Stimulated activated CD8-positive, alpha-beta memory T cell treated with anti-CD3 and anti-CD28 coated beads, Interleukin-4, amount 100 ng/mL, for 24 hours (primary cell): ENCODE data around the gene NTNG1.

ENCODE experiments used
- DNase-seq: peaks from one replicate; pipeline ENCODE4 v3.0.0-alpha.2; 2020; ENCODE audit warnings: low read depth

The NTNG1 gene

DNA sequence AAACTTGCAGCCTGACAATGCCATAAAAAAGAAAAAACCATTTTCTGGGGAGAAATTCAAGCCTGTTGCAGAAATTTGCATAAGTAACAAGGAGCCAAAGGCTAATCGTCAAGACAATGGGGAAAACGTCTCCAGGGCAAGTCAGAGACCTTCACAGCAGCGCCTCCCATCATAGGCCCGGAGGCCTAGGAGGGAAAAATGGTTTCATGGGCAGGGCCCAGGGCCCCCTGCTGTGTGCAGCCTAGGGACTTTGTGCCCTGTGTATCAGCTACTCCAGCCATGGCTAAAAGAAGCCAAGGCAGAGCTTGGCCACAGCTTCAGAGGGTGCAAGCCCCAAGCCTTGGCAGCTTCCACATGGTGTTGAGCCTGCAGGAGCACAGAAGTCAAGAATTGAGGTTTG lies 369.5 kb downstream of the NTNG1 start:
- no peak for DNase-seq

- DNase-seq = no peak
Measured at GRCh38 chr1:107512836-107513235, 372.0 kb downstream of the NTNG1 start.

DNA sequence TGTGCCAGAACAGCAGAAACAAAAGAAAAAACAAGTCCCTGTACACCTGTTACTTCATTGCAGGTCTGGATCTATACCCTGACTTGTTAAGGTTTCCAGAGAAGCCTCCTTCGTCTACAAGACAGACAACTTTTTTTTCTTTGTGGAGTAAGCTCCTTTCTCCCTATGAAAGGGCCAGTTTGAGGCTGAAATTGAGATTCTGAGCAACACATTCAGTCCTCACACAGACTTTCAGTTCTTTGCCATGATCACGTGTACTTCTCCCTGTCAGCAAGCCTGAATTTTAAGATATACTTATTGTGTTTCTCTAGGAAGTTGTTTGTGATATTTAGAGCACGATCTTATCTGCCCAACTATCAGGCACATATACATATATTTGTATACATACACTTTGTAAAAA lies 374.0 kb downstream of the NTNG1 start:
- no peak for DNase-seq

GRCh38 chr1:107515702-107516101 lies 374.9 kb downstream of the NTNG1 start:
- no peak for DNase-seq

DNA sequence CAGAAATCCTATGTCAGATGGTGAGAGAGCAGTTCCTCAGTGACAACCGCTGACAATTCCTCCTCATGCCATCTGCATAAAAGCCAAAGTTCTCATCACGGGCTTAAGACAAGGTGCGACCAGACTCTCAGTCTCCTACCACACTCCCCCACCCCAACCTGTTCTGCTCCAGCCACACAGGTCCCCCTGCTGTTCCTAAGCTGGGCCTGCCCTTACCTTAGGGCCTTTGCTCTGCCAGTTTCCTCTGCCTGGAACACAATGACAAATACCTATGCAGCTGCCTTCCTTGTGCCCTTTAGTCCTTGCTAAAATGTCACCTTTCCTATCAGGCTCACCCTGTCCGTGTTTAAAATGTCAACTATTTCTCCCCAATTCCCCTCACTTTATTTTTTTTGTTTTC lies 382.2 kb downstream of the NTNG1 start:
- DNase-seq = no peak

DNA sequence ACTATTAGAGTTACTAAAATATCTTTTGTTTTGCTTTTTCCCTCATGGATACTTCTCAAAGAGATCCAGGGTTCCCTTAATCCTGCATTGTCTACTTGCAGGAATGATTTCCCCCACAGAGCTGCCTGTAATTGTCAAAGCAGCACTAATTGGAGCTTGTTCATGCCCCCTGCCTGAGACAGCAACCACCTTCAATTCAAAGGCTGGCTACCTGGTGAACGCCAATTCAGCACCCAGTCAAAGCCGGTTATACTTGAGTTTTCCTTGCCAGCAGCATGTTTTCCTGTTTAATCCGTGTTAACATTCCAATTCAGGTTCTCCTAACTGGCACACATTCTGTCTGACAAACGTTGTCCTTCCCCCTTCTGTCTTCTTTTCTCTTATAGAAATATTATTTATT lies 382.9 kb downstream of the NTNG1 start:
- no peak for DNase-seq

DNA sequence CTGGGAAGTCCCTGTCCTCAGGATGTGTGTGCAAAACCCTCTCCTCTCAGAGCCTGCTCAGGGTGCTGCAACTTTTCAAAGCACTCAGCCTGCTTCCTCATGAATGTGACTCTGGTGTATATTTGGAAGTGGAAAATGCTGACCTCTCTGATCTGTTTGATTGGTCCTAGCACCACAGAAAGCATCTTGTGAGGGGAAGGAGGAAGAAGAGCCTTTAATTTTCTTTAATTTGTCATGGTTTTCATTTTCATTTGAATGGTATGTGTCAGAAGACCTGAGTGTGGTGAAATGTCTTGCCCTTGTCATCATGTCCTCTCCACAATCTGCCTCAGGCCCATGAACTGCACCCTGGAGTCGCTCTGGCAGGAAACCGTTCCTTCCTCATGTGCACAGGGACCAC lies 383.5 kb downstream of the NTNG1 start:
- DNase-seq = no peak

DNA sequence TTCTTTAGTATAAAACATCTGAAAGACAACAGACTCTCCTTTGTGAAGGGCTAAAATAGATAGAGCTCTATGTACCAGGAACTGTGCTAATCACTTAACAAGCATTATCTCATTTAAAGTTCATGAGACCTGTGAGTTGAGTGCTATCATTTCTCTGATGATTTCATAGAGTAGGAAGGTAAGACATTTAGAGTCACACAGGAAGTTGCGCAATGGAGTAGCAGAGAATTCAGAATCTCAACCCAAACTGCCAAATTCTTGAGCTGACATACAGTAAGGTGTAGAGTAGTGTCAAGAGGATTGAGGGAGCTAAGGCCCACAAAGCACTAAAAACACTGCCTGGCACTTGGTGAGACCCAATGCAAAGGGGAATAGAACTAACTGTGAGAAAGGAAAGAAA lies 384.3 kb downstream of the NTNG1 start:
- DNase-seq = no peak

GRCh38 chr1:107525961-107526360 lies 385.1 kb downstream of the NTNG1 start:
- no peak for DNase-seq

GRCh38 chr1:107526524-107527198 lies 385.8 kb downstream of the NTNG1 start:
- no peak for DNase-seq

DNA sequence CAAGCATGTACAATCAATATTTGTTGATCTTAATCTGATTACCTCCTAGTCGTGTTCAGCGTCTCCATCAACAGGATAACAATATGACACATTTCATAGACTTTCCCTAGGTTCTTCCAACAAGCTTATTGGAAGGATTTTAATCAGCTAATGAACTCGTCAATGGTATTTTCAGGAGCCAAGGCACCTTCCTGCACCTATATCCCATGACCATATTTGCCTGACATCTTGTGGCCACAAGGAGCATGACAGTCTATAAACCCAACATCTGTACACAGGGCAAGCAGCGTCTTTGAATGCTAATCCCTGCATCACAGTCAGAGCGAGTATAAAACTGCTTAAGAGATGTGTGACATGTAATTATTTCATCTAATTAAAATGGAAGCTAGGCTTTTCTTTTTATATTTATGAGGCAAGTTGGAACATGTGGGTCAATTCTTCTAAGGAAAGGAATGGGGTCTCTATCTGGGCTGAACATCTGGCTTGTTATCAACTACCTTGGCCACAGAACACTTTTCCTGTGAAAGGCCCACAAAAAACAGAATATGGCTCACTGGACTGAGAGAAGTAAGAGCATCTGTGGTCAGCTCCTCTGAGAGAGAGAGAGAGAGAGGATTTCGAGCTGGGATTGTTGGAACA lies 388.8 kb downstream of the NTNG1 start:
- DNase-seq = no peak

- DNase-seq = no peak
Measured at GRCh38 chr1:107530543-107530942, 389.7 kb downstream of the NTNG1 start.

GRCh38 chr1:107531065-107531908 lies 390.4 kb downstream of the NTNG1 start:
- no peak for DNase-seq

GRCh38 chr1:107532318-107532717 lies 391.5 kb downstream of the NTNG1 start:
- DNase-seq = no peak
